Karpas-422 (cell line): ENCODE data around the gene MMADHC. TPM values are rescaled to one million over a fixed set of nuclear protein-coding genes. Genes with fewer than 3 reads are reported as not detected.

ENCODE experiments used
- DNase-seq: peaks from one replicate; pipeline ENCODE4 v3.0.0-alpha.2; 2015
- H2AFZ ChIP-seq: fragments of 200-600 bp; sonication (generic); 2 replicates; pipeline ENCODE4 v1.6.1; 2014; ENCODE audit warnings: antibody characterized with exemption, low read length, mixed read lengths
- H3K27ac ChIP-seq: fragments of 200-600 bp; sonication (generic); 2 replicates; pipeline ENCODE4 v1.5.1; 2014; ENCODE audit warnings: mild to moderate bottlenecking, low read length, moderate library complexity
- H3K27me3 ChIP-seq: fragments of 200-600 bp; sonication (generic); 2 replicates; pipeline ENCODE4 v1.6.1; 2014; ENCODE audit warnings: low read length, mixed read lengths
- H3K36me3 ChIP-seq: fragments of 200-600 bp; sonication (generic); 2 replicates; pipeline ENCODE4 v1.6.1; 2014; ENCODE audit warnings: low read length, mixed read lengths; ENCODE audit not compliant: insufficient read depth
- H3K4me1 ChIP-seq: fragments of 200-600 bp; sonication (generic); 2 replicates; pipeline ENCODE4 v1.6.1; 2014; ENCODE audit warnings: mild to moderate bottlenecking, low read length, mixed read lengths
- H3K4me2 ChIP-seq: fragments of 200-600 bp; sonication (generic); 2 replicates; pipeline ENCODE4 v1.6.1; 2014; ENCODE audit warnings: low read length, low read depth, mild to moderate bottlenecking; ENCODE audit not compliant: poor library complexity, severe bottlenecking
- H3K4me3 ChIP-seq: fragments of 200-600 bp; sonication (generic); 2 replicates; pipeline ENCODE4 v1.5.1; 2014; ENCODE audit warnings: mild to moderate bottlenecking, antibody characterized with exemption, low read length, mixed read lengths
- H3K79me2 ChIP-seq: fragments of 200-600 bp; sonication (generic); 2 replicates; pipeline ENCODE4 v1.6.1; 2014; ENCODE audit warnings: mild to moderate bottlenecking, low read length, mixed read lengths
- H3K9ac ChIP-seq: fragments of 200-600 bp; sonication (generic); 2 replicates; pipeline ENCODE4 v1.6.0; 2014; ENCODE audit warnings: low read length
- H3K9me2 ChIP-seq: fragments of 200-600 bp; sonication (generic), shearing (Covaris generic); replicated peaks from 2 replicates; pipeline ENCODE4 v1.6.0; 2014; ENCODE audit warnings: mild to moderate bottlenecking, low read length, moderate library complexity; ENCODE audit not compliant: insufficient read depth
- H3K9me3 ChIP-seq: fragments of 300-700, 200-600 bp; sonication (generic); 2 replicates; pipeline ENCODE4 v1.6.1; 2014; ENCODE audit warnings: low read length, mixed read lengths
- H4K20me1 ChIP-seq: fragments of 200-600 bp; sonication (generic); 2 replicates; pipeline ENCODE4 v1.6.1; 2014; ENCODE audit warnings: mild to moderate bottlenecking, antibody characterized with exemption, low read length, low read depth; ENCODE audit not compliant: insufficient read depth
- total RNA-seq: library from RNA; depleted of rRNA; stranded (reverse); fragments of >200 nt; shearing (Covaris generic); gene quantifications from 2 replicates; pipeline ENCODE4 v1.2.3, GENCODE V29; 2014; ENCODE audit warnings: low replicate concordance

MMADHC gene
- total RNA-seq, 1 experiment from 2014 or later = 110 TPM

- Histone ChIP-seq H3K27me3 (no peaks in the 10 kb centered on the region), H3K4me3 (no peak overlapping the region), H3K36me3 (no peaks in the 10 kb centered on the region), H3K9me2 (no peaks in the 10 kb centered on the region), H3K9ac (peak overlapping the region; percentile 8; the same call in 1 of the 2 replicates), H3K79me2 (no peaks in the 10 kb centered on the region), H3K4me2 (peak overlapping the region; percentile 40), H3K9me3 (no peaks in the 10 kb centered on the region), H4K20me1 (no peaks in the 10 kb centered on the region), H3K4me1 (peaks cover 8% of the 10 kb centered on the region), H3K27ac (no peak overlapping the region), H2AFZ (peak overlapping the region; percentile 71; the same call in 1 of the 2 replicates)
- peak; percentile 86 for DNase-seq
Measured at GRCh38 chr2:149597668-149598326, 10.2 kb upstream of the MMADHC start.

GRCh38 chr2:149597050-149597667, 9.6 kb upstream of the MMADHC start:
- Histone ChIP-seq H3K79me2 (no peaks in the 10 kb centered on the region), H2AFZ (peak overlapping the region; percentile 33; the same call in 1 of the 2 replicates), H3K4me2 (peak overlapping the region; percentile 40)

GRCh38 chr2:149596471-149596870, 8.9 kb upstream of the MMADHC start:
- Histone ChIP-seq H3K4me2 (no peak overlapping the region), H4K20me1 (no peaks in the 10 kb centered on the region), H3K4me1 (peaks cover 8% of the 10 kb centered on the region), H3K27me3 (no peaks in the 10 kb centered on the region), H3K36me3 (no peaks in the 10 kb centered on the region), H2AFZ (no peak overlapping the region), H3K9me3 (no peaks in the 10 kb centered on the region), H3K9ac (no peak overlapping the region), H3K79me2 (no peaks in the 10 kb centered on the region), H3K4me3 (no peak overlapping the region), H3K9me2 (no peaks in the 10 kb centered on the region), H3K27ac (no peak overlapping the region)
- no peak for DNase-seq

More at GRCh38 chr2:149597050-149597667, 9.6 kb upstream of the MMADHC start:
- Histone ChIP-seq H4K20me1 (no peaks in the 10 kb centered on the region), H3K4me3 (no peak overlapping the region), H3K36me3 (no peaks in the 10 kb centered on the region), H3K9me3 (no peaks in the 10 kb centered on the region), H3K27ac (no peak overlapping the region), H3K4me1 (peaks cover 8% of the 10 kb centered on the region), H3K9ac (peak overlapping the region; percentile 8; the same call in 1 of the 2 replicates), H3K9me2 (no peaks in the 10 kb centered on the region), H3K27me3 (no peaks in the 10 kb centered on the region)
- DNase-seq = no peak

DNA sequence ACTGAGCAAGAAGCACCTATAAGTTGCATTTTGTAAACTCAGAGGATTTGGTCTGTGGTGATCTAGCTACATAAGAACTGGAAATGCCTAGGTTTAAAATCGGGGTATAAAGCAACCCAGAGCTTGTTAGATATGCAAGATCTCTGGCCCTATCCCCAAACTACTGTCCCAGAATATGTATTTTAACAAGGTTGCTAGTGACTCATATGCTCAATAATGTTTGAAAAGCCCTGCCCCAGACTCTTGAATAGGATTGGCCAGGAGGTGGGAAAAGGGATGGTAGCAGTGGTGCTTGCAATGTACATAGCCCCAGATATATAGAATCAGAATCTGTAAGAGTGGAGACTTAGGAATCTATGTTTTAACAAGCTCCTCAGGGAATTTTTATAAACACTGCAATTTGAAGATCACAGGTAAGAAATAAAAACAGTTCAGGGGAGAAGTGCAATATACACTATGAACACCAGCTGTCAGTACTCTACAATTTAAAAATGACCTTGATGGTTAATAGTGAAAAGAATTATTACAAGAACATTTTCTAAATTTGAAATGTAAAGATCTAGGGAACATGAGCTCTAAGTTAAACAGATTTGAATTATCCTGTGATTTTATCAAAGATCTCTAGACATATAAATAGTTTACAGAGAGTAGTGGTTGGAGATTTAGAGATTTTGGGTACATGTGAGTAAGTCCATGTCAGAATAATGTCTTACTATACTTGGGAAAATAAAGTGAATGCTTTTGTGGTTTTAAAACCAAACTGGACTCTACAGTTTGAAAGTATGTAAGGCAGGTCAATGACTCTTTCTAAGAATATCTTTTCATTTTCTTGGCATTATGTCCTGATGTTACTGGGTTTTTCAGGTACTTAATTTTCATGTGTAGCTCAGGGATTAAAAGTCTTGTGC, 7.7 kb upstream of the MMADHC start:
- no peak overlapping the region for H3K4me2 ChIP-seq
- no peak overlapping the region for H3K27ac ChIP-seq
- peaks cover 8% of the 10 kb centered on the region for H3K4me1 ChIP-seq
- H3K9me2 ChIP-seq = no peaks in the 10 kb centered on the region
- H3K4me3 ChIP-seq = no peak overlapping the region
- H3K27me3 ChIP-seq = no peaks in the 10 kb centered on the region
- no peak overlapping the region for H2AFZ ChIP-seq
- H3K36me3 ChIP-seq = no peaks in the 10 kb centered on the region
- no peaks in the 10 kb centered on the region for H3K9me3 ChIP-seq
- DNase-seq = no peak
- H3K9ac ChIP-seq = no peak overlapping the region
- no peaks in the 10 kb centered on the region for H4K20me1 ChIP-seq
- no peaks in the 10 kb centered on the region for H3K79me2 ChIP-seq

GRCh38 chr2:149594411-149594810, 6.8 kb upstream of the MMADHC start:
- H3K9me3 ChIP-seq = no peaks in the 10 kb centered on the region
- no peak for DNase-seq
- H3K27me3 ChIP-seq = no peaks in the 10 kb centered on the region
- no peak overlapping the region for H3K27ac ChIP-seq
- H4K20me1 ChIP-seq = no peaks in the 10 kb centered on the region
- no peak overlapping the region for H2AFZ ChIP-seq
- H3K9me2 ChIP-seq = no peaks in the 10 kb centered on the region
- H3K36me3 ChIP-seq = no peaks in the 10 kb centered on the region
- H3K4me3 ChIP-seq = no peak overlapping the region
- H3K4me1 ChIP-seq = peaks cover 8% of the 10 kb centered on the region
- no peak overlapping the region for H3K4me2 ChIP-seq
- no peaks in the 10 kb centered on the region for H3K79me2 ChIP-seq
- H3K9ac ChIP-seq = no peak overlapping the region

DNA sequence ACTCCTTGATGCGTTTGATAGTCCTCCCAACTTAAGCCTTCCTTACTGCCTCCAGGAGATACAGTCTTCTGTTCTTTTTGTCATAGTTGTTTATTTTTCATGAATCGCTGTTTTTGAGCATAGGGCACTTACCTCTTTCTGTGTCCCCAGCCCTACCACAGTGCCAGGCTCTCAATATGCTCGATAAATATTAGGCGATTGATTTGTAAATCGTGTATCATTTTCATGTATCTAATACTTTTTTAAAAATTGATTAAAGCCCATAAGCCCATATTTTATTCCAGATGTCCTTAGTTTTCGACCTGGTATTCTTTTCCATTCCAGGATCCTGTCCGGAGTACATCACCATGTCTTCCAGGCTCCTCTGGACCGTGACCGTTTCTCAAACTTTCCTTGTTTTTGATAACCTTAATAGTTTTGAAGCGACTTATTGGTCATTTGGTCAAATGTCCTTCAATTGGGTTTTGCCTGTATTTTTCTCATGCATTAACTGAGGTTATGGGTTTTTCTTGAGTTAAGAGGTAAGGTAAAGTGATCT, 444 bp upstream of the MMADHC start:
- H3K9me2 ChIP-seq = no peaks in the 10 kb centered on the region
- peak overlapping the region; percentile 99 for H3K4me3 ChIP-seq
- peak overlapping the region; percentile 94 for H3K4me2 ChIP-seq

DNA sequence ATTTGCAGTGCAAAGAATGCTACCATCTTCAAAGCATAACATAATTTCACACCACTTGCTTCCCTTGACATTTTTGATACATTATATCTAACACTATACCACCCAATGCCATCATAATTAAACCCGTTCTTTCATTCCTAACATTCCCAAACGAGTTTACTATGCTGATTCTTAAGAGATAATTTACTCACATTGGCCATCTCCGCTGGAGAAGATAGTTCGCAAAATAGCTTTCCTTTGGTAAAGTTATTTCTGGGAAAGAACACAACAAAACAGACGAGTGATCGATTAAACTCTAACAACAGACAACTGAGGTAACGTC, 716 bp downstream of the MMADHC start:
- Histone ChIP-seq H3K27ac (peak overlapping the region; percentile 89), H2AFZ (peak overlapping the region; percentile 92), H3K9ac (peak overlapping the region; percentile 99), H3K4me1 (peaks cover 31% of the 10 kb centered on the region), H3K9me2 (no peaks in the 10 kb centered on the region), H3K9me3 (no peaks in the 10 kb centered on the region), H3K36me3 (peaks cover 24% of the 10 kb centered on the region), H3K27me3 (no peaks in the 10 kb centered on the region), H4K20me1 (no peaks in the 10 kb centered on the region), H3K79me2 (peaks cover 54% of the 10 kb centered on the region), H3K4me2 (peak overlapping the region; percentile 94), H3K4me3 (peak overlapping the region; percentile 99)
- DNase-seq = no peak

More for the DNA sequence above, 444 bp upstream of the MMADHC start:
- peaks cover 44% of the 10 kb centered on the region for H3K79me2 ChIP-seq
- peaks cover 31% of the 10 kb centered on the region for H3K4me1 ChIP-seq
- H4K20me1 ChIP-seq = no peaks in the 10 kb centered on the region
- peak overlapping the region; percentile 80 for H2AFZ ChIP-seq
- H3K36me3 ChIP-seq = peaks cover 15% of the 10 kb centered on the region; the same call in 1 of the 2 replicates
- DNase-seq = no peak
- H3K9ac ChIP-seq = peak overlapping the region; percentile 49
- no peaks in the 10 kb centered on the region for H3K9me3 ChIP-seq
- H3K27ac ChIP-seq = no peak overlapping the region
- no peaks in the 10 kb centered on the region for H3K27me3 ChIP-seq
